PC-3 (cell line): ENCODE measurements around the gene GALNT10.

Source experiments
- EZH2 ChIP-seq: fragments of 300-600 bp; sonication (generic); IDR thresholded peaks from one replicate; pipeline ENCODE4 v1.6.1; 2017; ENCODE audit warnings: antibody characterized with exemption, mild to moderate bottlenecking, low read length; ENCODE audit not compliant: unreplicated experiment
- EZH2phosphoT487 ChIP-seq: fragments of 300-600 bp; sonication (generic); IDR thresholded peaks from 2 replicates; pipeline ENCODE4 v1.6.1; 2018; ENCODE audit warnings: mild to moderate bottlenecking, antibody characterized with exemption, low read length, borderline replicate concordance
- TF ChIP-seq, protein P1 (sequence below): fragments of 300-600 bp; sonication (generic); conservative IDR thresholded peaks from 2 replicates; pipeline ENCODE4 v1.5.1; 2017; ENCODE audit warnings: antibody characterized with exemption, low read depth, mild to moderate bottlenecking, low read length

DNA sequence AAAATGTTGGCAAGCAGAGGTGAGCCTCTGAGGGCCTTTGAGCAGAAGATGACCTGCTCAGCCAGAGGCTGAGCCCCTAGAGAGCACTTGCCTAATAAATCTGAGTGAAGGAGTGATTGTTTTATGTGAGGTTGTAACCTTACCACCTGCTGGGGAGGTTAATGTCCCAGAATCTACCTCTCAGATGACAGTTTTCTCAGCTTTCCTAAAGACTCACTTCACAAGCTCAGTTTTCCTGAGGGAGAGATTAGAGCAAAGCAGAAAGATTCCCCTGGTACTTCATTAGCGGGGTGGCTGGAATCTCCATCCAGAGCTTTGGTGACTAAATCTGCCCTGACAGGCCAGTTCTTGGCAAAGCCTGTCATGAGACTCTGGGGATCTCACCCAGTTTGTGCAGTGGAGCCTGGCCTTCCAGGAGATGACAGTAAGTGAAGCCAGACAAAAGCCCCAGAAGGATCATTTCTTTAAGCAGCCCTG lies 48.8 kb upstream of the GALNT10 start:
- TF ChIP-seq, protein P1, sequence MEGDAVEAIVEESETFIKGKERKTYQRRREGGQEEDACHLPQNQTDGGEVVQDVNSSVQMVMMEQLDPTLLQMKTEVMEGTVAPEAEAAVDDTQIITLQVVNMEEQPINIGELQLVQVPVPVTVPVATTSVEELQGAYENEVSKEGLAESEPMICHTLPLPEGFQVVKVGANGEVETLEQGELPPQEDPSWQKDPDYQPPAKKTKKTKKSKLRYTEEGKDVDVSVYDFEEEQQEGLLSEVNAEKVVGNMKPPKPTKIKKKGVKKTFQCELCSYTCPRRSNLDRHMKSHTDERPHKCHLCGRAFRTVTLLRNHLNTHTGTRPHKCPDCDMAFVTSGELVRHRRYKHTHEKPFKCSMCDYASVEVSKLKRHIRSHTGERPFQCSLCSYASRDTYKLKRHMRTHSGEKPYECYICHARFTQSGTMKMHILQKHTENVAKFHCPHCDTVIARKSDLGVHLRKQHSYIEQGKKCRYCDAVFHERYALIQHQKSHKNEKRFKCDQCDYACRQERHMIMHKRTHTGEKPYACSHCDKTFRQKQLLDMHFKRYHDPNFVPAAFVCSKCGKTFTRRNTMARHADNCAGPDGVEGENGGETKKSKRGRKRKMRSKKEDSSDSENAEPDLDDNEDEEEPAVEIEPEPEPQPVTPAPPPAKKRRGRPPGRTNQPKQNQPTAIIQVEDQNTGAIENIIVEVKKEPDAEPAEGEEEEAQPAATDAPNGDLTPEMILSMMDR, result no peak
- TF ChIP-seq EZH2phosphoT487 (no peak), EZH2 (no peak)
